Stimulated activated CD8-positive, alpha-beta memory T cell treated with anti-CD3 and anti-CD28 coated beads, Interleukin-4, amount 100 ng/mL, for 24 hours (primary cell): ENCODE measurements around the gene ICA1L.

Experiments
- DNase-seq: peaks from one replicate; pipeline ENCODE4 v3.0.0-alpha.2; 2020; ENCODE audit warnings: low read depth

Gene ICA1L

DNA sequence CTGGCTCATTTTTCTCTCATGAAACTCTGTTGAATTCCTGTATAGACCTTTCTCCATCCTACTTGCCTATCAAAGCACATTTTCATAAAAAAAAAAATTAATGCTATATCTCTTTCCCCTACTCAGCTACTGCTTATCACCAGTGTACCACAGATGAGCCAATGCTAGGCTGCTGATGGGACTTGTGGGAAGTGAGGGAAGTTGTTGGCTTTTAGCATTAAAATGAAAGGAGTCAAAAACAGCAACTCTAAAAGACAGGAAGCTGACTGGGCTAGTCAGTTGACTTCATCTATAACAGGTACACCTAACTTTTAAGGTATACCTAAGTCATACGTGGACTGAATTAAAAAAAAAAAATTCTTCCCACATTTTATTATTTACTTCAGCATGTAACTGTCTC lies 134.7 kb downstream of the ICA1L start:
- no peak for DNase-seq

DNA sequence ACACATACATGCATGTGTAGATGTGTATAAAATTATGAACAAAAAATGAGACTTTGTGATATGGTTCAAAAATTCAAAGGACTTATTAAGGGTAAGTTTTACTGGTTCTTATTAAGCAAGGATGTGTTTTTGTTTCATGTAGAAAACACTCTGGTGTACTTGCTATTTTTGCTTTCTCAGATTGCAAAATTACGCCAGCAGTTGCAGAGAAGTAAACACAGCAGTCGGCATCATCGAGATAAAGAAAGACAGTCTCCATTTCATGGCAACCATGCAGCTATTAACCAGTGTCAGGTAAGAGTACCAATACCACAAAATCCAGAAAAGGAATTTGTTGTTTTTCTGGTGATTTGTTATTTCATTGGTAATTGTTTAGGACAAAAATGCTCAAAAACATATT lies 145.5 kb downstream of the ICA1L start:
- DNase-seq, result no peak

DNA sequence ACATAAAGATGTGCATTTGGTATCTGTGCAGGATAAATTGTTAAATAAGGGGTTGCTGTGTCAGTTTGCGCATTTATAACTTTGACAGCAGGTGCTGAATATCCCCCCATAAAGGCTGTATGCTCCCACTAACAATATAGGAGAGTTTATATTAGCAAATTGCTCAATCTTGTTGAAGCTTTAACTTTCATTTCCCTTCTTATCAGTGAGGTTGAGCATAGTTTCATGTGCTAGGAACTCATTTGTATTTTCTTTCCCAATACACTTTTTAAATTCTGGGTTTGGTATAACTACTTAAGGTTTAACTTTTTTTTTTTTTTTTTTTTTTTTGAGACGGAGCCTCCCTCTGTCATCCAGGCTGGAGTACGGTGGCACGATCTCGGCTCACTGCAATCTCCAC lies 147.8 kb downstream of the ICA1L start:
- no peak for DNase-seq
